Activated CD8-positive, alpha-beta memory T cell treated with anti-CD3 and anti-CD28 coated beads for 36 hours (primary cell): ENCODE data around the gene SMIM36. TPM values are rescaled to one million over a fixed set of nuclear protein-coding genes. Genes with fewer than 3 reads are reported as not detected.
"Not testable (repeated sequence)": the region's sequence is repeated elsewhere in the genome, so short reads cannot be mapped to it uniquely, and the experiment has no call there.

Experiments used
- CTCF ChIA-PET: fragments of 350-600 bp; sonication (Branson Sonifier 250); formaldehyde crosslinking; loops from one replicate; lab custom pipeline; 2021; ENCODE audit warnings: antibody characterized with exemption; lab: Charles Lee
- POLR2A ChIA-PET: fragments of 350-600 bp; sonication (Branson Sonifier 250); formaldehyde crosslinking; loops from one replicate; lab custom pipeline; 2021; ENCODE audit warnings: antibody characterized with exemption; lab: Charles Lee
- total RNA-seq, 2 experiments: library from RNA; stranded (reverse); gene quantifications; one replicate each; pipeline ENCODE4 v1.2.3, GENCODE V29; 2021

SMIM36 gene
- total RNA-seq, 2 experiments from 2014 or later, result not detected

- ChIA-PET CTCF (no interaction called here), POLR2A (no interaction called here)
Observed at GRCh38 chr17:55518510-55518909, 7.3 kb upstream of the SMIM36 start.

GRCh38 chr17:55513885-55514590 lies 2.8 kb upstream of the SMIM36 start:
- ChIA-PET POLR2A (no interaction called here), CTCF (interaction anchor here (0.6 to 1.7 kb wide), 6 partner anchors 11 to 161 kb away, joined by 3 to 5 read pairs (median 4); no protein-coding TSS in a partner anchor)

- CTCF ChIA-PET, POLR2A ChIA-PET: not testable (repeated sequence)
Observed at GRCh38 chr17:55507669-55508068, 3.6 kb downstream of the SMIM36 start.

- POLR2A ChIA-PET, CTCF ChIA-PET: not testable (repeated sequence)
Observed at GRCh38 chr17:55501626-55502025, 9.6 kb downstream of the SMIM36 start.

GRCh38 chr17:55500103-55500502 lies 11.1 kb downstream of the SMIM36 start:
- CTCF ChIA-PET, result no interaction called here
- POLR2A ChIA-PET, result no interaction called here

- ChIA-PET CTCF (no interaction called here), POLR2A (no interaction called here)
Observed at GRCh38 chr17:55496094-55496881, 15.0 kb downstream of the SMIM36 start.

GRCh38 chr17:55495239-55495638 lies 16.0 kb downstream of the SMIM36 start:
- ChIA-PET CTCF (no interaction called here), POLR2A (no interaction called here)

GRCh38 chr17:55492781-55493341 lies 18.4 kb downstream of the SMIM36 start:
- ChIA-PET POLR2A (interaction anchor here (0.6 kb wide), 1 partner anchor 1102 kb away, joined by 7 read pairs; no protein-coding TSS in a partner anchor), CTCF (no interaction called here)

- ChIA-PET CTCF (no interaction called here), POLR2A (no interaction called here)
Observed at GRCh38 chr17:55490376-55490775, 20.9 kb downstream of the SMIM36 start.

GRCh38 chr17:55487695-55488432 lies 23.4 kb downstream of the SMIM36 start:
- CTCF ChIA-PET, result no interaction called here
- POLR2A ChIA-PET, result no interaction called here

GRCh38 chr17:55484575-55484974 lies 26.7 kb downstream of the SMIM36 start:
- CTCF ChIA-PET, result no interaction called here

GRCh38 chr17:55482591-55483389 lies 28.5 kb downstream of the SMIM36 start:
- CTCF ChIA-PET, result no interaction called here
- POLR2A ChIA-PET, result no interaction called here

More at GRCh38 chr17:55484575-55484974, 26.7 kb downstream of the SMIM36 start:
- POLR2A ChIA-PET, result no interaction called here

GRCh38 chr17:55480631-55481315 lies 30.5 kb downstream of the SMIM36 start:
- POLR2A ChIA-PET, result no interaction called here
- CTCF ChIA-PET, result no interaction called here

- ChIA-PET CTCF (no interaction called here), POLR2A (no interaction called here)
Observed at GRCh38 chr17:55479903-55480302, 31.3 kb downstream of the SMIM36 start.

GRCh38 chr17:55478971-55479370 lies 32.3 kb downstream of the SMIM36 start:
- ChIA-PET POLR2A (no interaction called here), CTCF (interaction anchor here (1.1 kb wide), 2 partner anchors 13 to 14 kb away, joined by 3 to 4 read pairs; no protein-coding TSS in a partner anchor)

- POLR2A ChIA-PET, result no interaction called here
- CTCF ChIA-PET, result interaction anchor here (0.8 kb wide), 1 partner anchor 12 kb away, joined by 4 read pairs; no protein-coding TSS in a partner anchor
Observed at GRCh38 chr17:55466671-55467070, 44.6 kb downstream of the SMIM36 start.

- POLR2A ChIA-PET, result not testable (repeated sequence)
- CTCF ChIA-PET, result interaction anchor here (0.8 kb wide), 1 partner anchor 13 kb away, joined by 4 read pairs; no protein-coding TSS in a partner anchor
Observed at GRCh38 chr17:55465771-55466170, 45.5 kb downstream of the SMIM36 start.

GRCh38 chr17:55463600-55463999 lies 47.7 kb downstream of the SMIM36 start:
- ChIA-PET POLR2A (no interaction called here), CTCF (interaction anchor here (1.6 kb wide), 1 partner anchor 50 kb away, joined by 5 read pairs; no protein-coding TSS in a partner anchor)
